ENCODE measurements around the gene ENPP3. TPM values are rescaled to one million over a fixed set of nuclear protein-coding genes. Genes with fewer than 3 reads are reported as not detected.
A peak's percentile ranks its signal among the peaks of the same experiment; 100 is the strongest.

ENPP3 gene
- total and polyA plus RNA-seq, 9 of the 15 experiments (the other 6 are each of a cell fraction or from before 2014, with no cell fraction given): 14.0 to 32.8 (median 21.6) TPM

DNA sequence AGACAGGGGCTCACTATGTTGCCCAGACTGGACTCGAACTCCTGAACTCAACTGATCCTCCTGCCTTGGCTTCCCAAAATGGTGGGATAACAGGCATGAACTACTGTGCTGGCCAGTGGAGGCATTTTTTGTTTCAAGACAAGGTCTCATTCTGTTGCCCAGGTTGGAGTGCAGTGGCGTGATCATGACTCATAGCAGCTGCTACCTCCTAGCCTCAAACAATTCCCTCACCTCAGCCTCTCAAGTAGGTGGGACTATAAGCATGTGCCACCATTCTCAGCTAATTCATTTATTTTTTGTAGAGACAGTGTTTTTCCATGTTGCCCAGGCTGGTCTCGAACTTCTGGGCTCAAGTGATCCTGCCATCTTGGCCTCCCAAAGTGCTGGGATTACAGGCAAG is 17.2 kb downstream of the ENPP3 start:
- Histone ChIP-seq H2AFZ (ENCODE audit: low read depth, low read length) (no peak overlapping the region), H3K4me1 (replicated peaks in 1 of 2; ENCODE audit: control insufficient read depth in 2 of 2, insufficient read depth in 2 of 2, low read length in 2 of 2) (peaks cover 4 to 17% of the 10 kb centered on the region in 2 experiments), H3K4me3 (no peak overlapping the region), H4K20me1 (replicated peaks; ENCODE audit: control insufficient read depth, insufficient read depth, low read length) (no peaks in the 10 kb centered on the region), H3K9ac (ENCODE audit: insufficient read depth in 1 of 2, low read depth in 2 of 2, low read length in 2 of 2) (peak overlapping the region in 1 of 2 experiments; percentile 29; a peak in 1 of 4 replicates), H3K27me3 (ENCODE audit: control insufficient read depth in 2 of 2, insufficient read depth in 2 of 2, low read length in 2 of 2) (no peaks in the 10 kb centered on the region), H3K9me3 (replicated peaks; ENCODE audit: control insufficient read depth, insufficient read depth, low read depth, low read length) (no peaks in the 10 kb centered on the region), H3K4me2 (ENCODE audit: insufficient read depth, low read length) (no peak overlapping the region), H3K36me3 (ENCODE audit: control insufficient read depth, insufficient read depth, low read length) (peaks cover 51% of the 10 kb centered on the region), H3K79me2 (ENCODE audit: control insufficient read depth, insufficient read depth, low read length) (no peaks in the 10 kb centered on the region), H3K9me1 (ENCODE audit: control insufficient read depth, insufficient read depth, low read length) (no peaks in the 10 kb centered on the region), H3K27ac (ENCODE audit: extremely low read depth, low read depth, low read length) (no peak overlapping the region)
- TF ChIP-seq CEBPZ (IDR thresholded peaks at IDR 0.05; ENCODE audit: borderline replicate concordance, low read depth, low read length) (no peak), FOSL1 (tag; conservative IDR thresholded peaks at IDR 0.05) (peak; percentile 44; the same call in 1 of the 2 replicates), ATF3 (IDR thresholded peaks at IDR 0.05) (peak; percentile 24; the same call in 1 of the 2 replicates), ATF3 (CRISPR knock-in tag; conservative IDR thresholded peaks at IDR 0.05) (no peak)
- 81% methylated on average over 3 of the region's 3 CpGs for WGBS (ENCODE audit: insufficient coverage, low coverage, missing lambda C conversion rate)
- FAIRE-seq: no peak
- intact Hi-C loops (cut with micrococcal nuclease) (no loop called here), in situ Hi-C loops (cut with MboI) (no loop called here)
- no peak for ATAC-seq
- ChIA-PET POLR2A (interaction anchor here (0.9 to 1.6 kb wide), 3 partner anchors 14 to 26 kb away, joined by 4 to 7 read pairs (median 5); partner anchors contain the start of gene MED23), CTCF (ENCODE audit: low intra/inter-chr PET ratio) (no interaction called here)
- BruUV-seq (replicated peaks): no TSS peak
- DNase-seq (ENCODE audit: extremely low read depth in 1 of 4, low spot score in 3 of 4): no peak
